NCI-H226 (cell line): ENCODE results near the gene SECISBP2L.

Experiments used
- DNase-seq: peaks from one replicate; pipeline ENCODE4 v3.0.0-alpha.2; 2015

Gene SECISBP2L

DNA sequence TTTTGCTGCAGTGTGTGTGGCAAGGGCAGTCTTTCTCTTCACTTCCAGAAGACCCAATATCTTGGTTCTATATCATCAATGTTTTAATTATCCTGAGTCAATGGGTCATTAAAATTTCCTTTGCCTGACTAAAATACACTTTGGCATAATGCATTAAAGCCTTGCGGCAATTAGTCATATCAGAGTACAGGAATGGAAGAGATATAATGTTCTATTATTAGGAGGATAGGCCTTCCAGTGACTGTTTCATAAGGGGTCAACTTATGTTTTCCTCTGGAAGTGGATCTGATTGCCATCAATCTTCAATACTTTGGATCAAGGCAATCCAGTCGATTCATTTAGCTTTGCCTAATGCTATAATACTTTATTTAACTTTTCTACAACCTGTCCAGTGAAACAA, 9.4 kb upstream of the SECISBP2L start:
- no peak for DNase-seq

DNA sequence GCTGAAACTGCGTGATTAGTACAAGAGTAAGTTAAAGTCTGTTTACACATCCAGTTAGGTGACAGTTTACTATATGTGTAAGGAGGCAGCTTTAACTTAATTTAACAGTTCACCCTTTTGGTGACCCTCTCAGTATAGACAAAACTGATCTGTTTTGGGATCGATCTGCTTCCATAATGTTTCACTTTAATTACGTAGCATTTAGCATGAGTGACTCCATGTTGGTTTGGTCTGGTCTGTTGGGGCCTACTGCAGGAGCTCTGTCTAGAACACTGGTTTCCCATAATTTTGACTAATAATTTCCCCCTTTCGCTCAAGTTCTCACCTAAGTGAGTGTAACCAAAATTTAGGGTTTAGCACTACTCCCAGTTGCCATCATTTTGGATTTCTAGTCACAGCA, 6.4 kb upstream of the SECISBP2L start:
- DNase-seq = no peak

GRCh38 chr15:49047456-49047855, 1.2 kb upstream of the SECISBP2L start:
- DNase-seq = no peak

DNA sequence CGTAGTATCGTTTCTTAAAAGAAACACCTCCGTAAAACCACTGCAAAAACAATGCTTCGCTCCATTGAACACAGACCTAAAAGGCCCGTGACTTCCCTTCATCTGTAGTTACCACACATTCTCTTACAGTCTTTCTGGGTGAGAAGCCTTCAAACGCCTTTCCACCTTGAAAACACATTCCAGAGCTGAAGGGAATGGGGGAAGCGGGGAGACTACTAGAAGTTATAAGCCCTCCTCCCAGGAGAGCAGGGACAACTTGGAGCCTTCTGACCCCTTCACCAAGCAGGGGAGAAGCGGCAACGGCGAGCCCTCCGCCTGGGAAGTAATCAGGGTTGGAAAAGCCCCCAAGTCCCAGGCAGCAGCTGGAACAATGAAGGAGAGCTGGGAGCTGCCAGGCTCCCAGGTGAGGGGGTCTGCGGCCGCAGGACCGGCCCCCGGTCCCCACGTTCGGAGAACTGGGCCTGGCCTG, 461 bp downstream of the SECISBP2L start:
- DNase-seq = peak; percentile 8

DNA sequence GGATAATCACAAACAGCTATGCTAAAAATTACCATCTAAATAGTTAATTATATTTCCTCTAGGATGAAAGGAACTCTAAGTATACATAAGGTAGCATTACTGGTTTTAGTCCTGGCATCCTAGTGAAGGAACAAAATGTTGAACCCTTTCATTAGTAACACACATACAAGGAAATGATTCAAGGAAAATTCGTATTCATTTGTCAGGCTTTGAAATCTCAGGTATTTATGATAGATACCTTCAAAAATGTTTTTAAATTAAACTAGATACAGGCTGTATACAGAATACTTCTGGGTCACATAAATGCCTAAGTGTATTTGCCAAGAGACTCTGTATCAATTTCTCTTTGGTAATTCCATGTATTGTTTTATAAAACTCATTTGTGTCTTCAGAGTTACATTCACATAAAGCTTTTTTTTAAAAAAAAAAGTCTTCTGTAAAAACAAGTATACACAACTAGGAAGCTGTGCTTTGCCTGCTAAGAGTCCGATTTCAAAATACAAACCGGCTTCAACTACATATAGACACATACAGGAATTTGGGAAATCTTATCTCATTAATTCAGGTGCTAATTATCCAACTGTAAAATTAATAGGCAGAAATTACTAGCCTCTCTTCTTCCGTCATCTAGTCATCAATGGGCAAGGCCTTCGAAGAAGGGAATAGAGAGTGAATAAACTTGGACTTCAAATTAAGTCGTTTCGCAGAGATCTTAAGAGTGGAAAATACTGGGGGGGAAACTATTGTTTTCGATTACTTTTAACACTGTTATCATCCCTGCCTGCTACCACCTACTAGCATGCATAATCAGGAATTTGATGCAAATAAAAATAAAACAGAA, 1.3 kb downstream of the SECISBP2L start:
- no peak for DNase-seq

- no peak for DNase-seq
Measured at GRCh38 chr15:49044002-49044401, 2.2 kb downstream of the SECISBP2L start.

DNA sequence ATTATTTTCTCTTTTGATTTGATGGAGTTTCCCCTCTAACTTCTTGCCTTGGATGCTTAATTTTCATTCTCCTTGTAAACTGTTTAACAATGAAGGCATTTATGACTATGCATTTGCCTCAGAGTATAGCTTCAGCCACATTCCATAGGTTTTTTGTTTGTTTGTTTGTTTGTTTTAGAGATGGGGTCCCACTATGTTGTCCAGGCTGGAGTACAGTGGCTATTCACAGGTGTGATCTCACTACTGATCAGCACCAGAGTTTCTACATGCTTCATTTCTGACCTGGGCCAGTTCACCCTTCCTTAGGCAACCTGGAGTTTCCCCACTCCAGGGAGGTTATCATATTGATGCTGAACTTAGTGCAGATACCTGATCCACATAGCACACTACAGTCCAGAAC, 4.1 kb downstream of the SECISBP2L start:
- no peak for DNase-seq

GRCh38 chr15:49041426-49041825, 4.8 kb downstream of the SECISBP2L start:
- DNase-seq = peak; percentile 43

- no peak for DNase-seq
Measured at GRCh38 chr15:49040151-49040550, 6.1 kb downstream of the SECISBP2L start.

GRCh38 chr15:49038382-49038781, 7.9 kb downstream of the SECISBP2L start:
- DNase-seq = no peak

DNA sequence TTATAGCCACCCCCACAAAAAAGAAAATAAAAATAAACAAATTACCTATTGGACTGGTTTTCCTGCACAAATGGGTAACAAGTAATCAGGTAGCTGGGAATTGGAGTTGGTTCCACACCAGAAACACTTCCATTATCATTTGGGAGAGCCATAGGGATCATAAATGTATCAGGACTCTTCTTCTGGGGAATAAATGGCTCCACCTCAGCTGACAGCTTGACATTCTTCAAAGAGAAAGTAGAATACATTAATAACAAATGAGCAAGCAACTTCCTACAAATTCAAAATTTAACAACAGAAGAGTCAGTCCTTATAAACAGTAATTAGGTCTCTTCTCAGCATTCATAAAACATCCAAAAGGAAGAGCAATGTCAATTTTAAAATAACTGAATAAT, 8.7 kb downstream of the SECISBP2L start:
- no peak for DNase-seq

DNA sequence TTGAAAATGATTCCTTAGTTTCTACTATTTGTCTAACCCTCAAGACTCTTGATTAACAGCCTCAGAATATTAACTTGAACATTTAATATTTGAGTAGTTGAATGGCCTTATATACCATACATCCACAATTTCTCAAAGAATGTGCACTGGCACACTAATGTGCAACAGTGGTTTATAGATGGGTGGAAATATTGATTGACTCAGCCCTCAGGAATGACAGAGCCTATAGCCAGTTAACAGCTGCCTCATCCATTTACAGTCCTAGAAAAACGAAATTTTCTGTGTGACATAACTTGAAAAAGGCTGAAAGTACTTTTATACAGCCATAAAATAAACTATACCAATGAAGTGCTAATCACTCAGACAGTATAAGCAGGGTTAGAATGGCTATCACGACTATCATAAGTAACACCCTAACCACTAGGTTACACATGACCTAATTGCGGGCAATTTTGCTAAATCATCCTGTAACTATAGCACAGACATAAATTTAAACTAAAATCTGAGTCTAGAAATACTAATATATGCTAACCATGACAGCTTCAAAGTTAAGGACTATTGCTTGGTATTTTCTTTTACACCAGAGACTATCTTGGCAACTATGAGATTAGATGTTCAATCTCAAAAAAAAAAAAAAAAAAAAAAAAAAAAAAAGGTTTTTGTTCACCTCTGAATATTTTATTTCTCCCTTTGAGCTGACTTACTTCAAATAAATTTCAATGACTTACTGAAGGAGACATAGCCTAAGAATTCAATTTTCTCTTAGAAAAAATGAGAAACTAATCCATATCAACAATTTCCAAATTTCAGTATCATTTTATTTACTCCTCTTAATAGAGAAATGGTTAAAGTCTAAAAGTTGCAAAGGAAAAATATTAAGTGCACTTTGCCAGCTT, 9.3 kb downstream of the SECISBP2L start:
- peak; percentile 50 for DNase-seq

DNA sequence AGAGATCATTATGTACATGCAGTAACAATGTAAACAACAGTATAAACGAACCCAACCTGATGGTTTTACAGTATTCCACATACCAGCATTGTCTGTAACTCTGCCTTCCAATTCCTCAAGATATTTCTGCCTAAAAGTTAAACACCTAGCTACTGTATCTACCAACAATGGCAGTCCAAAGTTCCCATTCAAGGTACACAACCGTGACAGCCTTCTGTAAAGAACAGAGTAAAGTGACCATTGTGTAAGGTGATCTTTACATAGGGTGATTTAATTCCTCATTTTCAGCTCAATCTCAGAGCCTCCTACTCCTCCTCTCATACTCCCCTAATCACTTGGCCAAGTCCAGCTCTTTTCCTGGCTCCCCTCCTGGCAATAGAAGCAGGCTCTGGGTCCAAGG, 10.4 kb downstream of the SECISBP2L start:
- no peak for DNase-seq

DNA sequence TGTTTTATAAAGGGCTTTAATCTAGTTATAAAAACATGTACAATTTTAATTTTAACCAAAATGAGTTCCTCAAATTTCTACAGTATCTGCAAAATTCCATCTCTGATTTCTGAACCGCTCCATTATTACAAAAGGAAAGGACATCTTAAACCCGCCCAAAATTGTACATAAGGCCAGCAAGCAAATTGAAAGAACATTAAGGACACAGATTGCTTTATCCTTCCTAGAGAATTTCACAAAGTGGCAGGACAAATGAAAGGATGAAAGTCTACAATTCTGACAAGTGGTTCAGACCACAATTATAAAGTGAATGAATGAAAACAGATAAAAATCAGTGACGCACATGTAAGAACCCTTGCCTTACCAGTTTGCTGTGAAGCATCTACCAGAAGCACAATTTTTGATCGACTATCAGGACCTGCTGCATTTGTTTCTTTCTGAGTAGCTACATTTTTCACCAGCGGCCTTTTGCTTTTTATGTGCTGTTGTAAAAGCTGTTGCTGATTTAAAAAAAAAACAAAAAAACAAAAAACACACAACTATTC, 13.6 kb downstream of the SECISBP2L start:
- no peak for DNase-seq

DNA sequence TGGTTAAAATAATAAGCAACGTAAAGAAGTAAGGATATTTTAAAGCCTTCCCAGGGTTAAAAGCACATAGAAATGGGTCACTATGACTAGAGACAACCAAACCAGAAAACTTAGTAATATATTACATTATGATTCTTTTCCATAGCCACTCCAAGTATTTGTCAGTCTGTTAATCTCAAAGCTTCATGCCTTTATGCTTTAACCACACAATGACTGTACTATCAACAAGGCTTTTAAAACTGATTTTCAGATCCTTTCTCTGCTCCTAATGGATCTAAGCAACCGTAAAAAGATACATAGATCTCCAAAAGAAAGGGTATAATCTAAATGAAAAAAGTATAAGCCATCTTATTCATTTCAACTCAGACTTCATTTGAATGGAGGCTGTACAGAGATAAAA, 14.4 kb downstream of the SECISBP2L start:
- no peak for DNase-seq

DNA sequence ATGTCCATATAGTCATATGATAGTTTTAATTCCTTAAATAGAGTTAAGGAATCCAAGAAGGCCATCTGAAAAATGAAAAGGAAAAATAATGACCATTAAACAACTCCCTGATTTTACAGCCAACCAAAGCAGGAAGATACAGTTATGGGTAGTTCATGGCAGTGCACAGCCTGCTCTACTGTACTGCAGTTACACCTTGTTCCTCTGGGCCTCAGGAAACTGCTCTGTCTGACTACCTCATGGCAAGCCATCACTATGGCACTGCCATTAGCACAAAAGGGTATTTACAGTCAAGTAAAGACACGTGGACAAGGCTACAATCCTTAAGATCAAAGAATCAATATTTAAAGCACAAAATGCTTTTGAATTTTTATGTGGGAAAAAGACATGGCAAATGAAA, 19.5 kb downstream of the SECISBP2L start:
- no peak for DNase-seq

DNA sequence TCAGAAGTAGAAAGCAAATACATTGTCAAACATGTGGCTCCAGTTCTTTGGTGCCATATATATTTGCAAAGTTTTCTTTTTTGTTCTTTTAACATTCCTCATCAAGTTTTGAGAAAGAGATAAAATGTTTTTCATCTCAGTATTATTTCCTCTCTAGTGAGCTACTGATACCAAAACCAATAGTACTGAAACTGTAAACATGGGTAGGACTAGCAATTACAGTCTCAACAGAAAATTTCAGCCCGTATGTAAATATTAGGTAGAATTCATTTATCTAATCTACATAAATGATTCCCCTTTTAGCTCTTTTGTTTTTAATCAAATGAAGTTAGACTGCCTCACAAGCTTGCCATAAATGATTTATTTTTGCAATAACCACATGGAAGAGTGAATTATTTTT, 21.4 kb downstream of the SECISBP2L start:
- DNase-seq = no peak

GRCh38 chr15:49023354-49023753, 22.9 kb downstream of the SECISBP2L start:
- DNase-seq = no peak

- DNase-seq = no peak
Measured at GRCh38 chr15:49015896-49016295, 30.4 kb downstream of the SECISBP2L start.

DNA sequence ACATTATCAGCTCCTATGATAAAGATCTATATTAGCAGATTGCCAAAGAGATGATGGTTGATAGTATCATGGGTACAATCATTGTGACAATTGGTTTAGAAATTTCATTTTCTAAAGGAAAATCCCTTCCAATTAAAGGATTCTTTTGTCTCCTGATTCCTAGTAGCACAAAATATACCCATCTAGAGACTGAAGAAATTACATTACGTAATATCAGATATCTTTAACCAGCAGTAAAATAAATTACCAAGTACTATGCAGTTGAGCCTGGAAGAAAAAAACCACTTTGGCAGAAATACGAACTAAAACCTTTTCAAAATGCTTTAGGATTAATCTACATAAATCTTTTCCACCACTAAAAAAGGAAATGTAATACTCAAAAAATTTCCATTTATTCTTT, 46.9 kb downstream of the SECISBP2L start:
- DNase-seq = no peak

GRCh38 chr15:48996276-48996675, 50.0 kb downstream of the SECISBP2L start:
- no peak for DNase-seq

- DNase-seq = no peak
Measured at GRCh38 chr15:48993380-48993779, 52.9 kb downstream of the SECISBP2L start.

DNA sequence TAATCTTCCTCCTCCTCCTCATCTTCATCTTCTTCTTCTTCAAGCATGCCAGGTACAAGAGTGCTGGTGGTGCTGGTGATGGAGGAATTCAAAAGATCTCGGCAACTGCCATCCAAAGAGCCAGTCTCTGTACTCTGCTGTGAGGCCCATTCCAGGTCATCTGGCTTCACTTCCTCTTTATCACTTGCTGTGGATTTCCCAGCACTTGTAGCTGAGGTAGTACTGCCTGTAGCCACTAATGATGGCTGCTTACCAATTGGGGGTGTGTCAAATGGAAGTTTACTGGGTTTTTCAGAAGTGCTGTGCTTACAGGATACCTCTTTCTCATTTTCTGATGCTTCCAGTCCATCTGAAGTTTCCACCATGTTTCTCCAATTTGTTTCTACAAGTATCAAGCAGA, 53.7 kb downstream of the SECISBP2L start:
- DNase-seq = no peak

DNA sequence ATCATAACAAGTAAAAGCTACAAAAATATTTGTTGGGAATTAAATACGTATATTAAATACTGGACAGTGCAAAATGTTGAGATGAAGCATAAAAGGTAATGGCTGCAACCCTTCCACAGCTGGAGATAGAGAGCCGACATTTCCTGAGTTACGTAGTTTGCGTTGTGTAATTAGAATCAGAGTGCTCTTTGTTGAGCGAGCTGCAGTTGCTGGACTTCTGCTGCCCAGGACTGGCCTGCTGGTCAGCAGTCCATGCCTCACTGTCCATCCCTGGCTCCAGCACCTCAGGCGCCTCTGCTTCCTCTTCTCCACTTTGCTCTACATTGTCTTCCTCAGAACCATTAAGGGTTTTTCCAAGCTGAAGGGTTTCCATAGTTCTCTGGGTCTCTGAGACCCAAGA, 54.1 kb downstream of the SECISBP2L start:
- DNase-seq = no peak
